HepG2 (cell line): ENCODE measurements around the gene VANGL2. TPM values are rescaled to one million over a fixed set of nuclear protein-coding genes. Genes with fewer than 3 reads are reported as not detected.

Experiments
- ATAC-seq: fragments of 200-7000 bp; cut with Tn5 transposase; 3 replicates; pipeline ENCODE4 v1.9.1; 2020; ENCODE audit warnings: mild to moderate bottlenecking, moderate library complexity
- BruUV-seq: library from RNA; stranded (reverse); fragments of 400-500 nt; replicated peaks from 2 replicates; lab custom pipeline; 2021; lab: Mats Ljungman, UMichigan
- CTCF ChIA-PET: fragments of 300-600 bp; formaldehyde crosslinking; extraction: SDS; loops from one replicate; lab custom pipeline; 2021; ENCODE audit warnings: low total read pairs, inconsistent platforms, low intra/inter-chr PET ratio; lab: Yijun Ruan, JAX
- POLR2A ChIA-PET: fragments of 350-600 bp; sonication (Branson Sonifier 250); formaldehyde crosslinking; loops from one replicate; lab custom pipeline; 2020; ENCODE audit warnings: antibody characterized with exemption, inconsistent platforms; lab: Yijun Ruan, JAX
- DNase-seq: peaks from one replicate; pipeline ENCODE4 v3.0.0-alpha.2; 2015; ENCODE audit warnings: low spot score
- FAIRE-seq: peaks from 3 replicates; lab custom pipeline; 2011; peaks lifted over from hg19 to GRCh38; lab: Jason Lieb, UNC
- H2AFZ ChIP-seq: one replicate; pipeline ENCODE4 v1.6.1; 2011; ENCODE audit warnings: low read length, inconsistent platforms
- H3K27ac ChIP-seq: fragments of 300-600 bp; 3 replicates; pipeline ENCODE4 v1.8.0; 2011; ENCODE audit warnings: mixed run types, mild to moderate bottlenecking, mixed read lengths, low read length, inconsistent platforms; ENCODE audit not compliant: insufficient read depth; ENCODE audit errors: extremely low read length
- H3K27me3 ChIP-seq, 2 experiments: fragments of 200-600 bp in 1 of 2; 2 replicates in 1 of 2; 3 replicates in 1 of 2; pipeline versions ENCODE4 v1.6.0 to v1.8.0; 2011; ENCODE audit warnings: low read length in 2 of 2, mild to moderate bottlenecking in 2 of 2, moderate library complexity in 2 of 2, inconsistent platforms in 1 of 2; ENCODE audit not compliant: insufficient read depth in 2 of 2, control insufficient read depth in 1 of 2
- H3K36me3 ChIP-seq, 2 experiments: fragments of 200-600 bp in 1 of 2; replicated peaks in 1 of 2; 2 replicates in 1 of 2; 3 replicates in 1 of 2; pipeline versions ENCODE4 v1.5.1 to v1.8.0; 2011; ENCODE audit warnings: low read length in 2 of 2, inconsistent platforms in 1 of 2; ENCODE audit not compliant: insufficient read depth in 2 of 2, control insufficient read depth in 1 of 2
- H3K4me1 ChIP-seq: 2 replicates; pipeline ENCODE4 v1.5.1; 2012; ENCODE audit warnings: low read length, inconsistent platforms; ENCODE audit not compliant: insufficient read depth
- H3K4me2 ChIP-seq: 2 replicates; pipeline ENCODE4 v1.6.0; 2011; ENCODE audit warnings: low read depth, low read length, inconsistent platforms
- H3K4me3 ChIP-seq, 3 experiments: fragments of 200-600 bp in 1 of 3; sonication (generic), shearing (Covaris generic) in 1 of 3; replicated peaks in 1 of 3; 2 replicates each; pipeline ENCODE4 v1.5.1; 2011 to 2016; ENCODE audit warnings: low read length in 3 of 3, inconsistent platforms in 2 of 3, low read depth in 2 of 3, mild to moderate bottlenecking in 2 of 3, control low read depth in 1 of 3, mixed read lengths in 1 of 3; ENCODE audit not compliant: insufficient read depth in 1 of 3
- H3K79me2 ChIP-seq: one replicate; pipeline ENCODE4 v1.6.1; 2011; ENCODE audit warnings: low read length, inconsistent platforms; ENCODE audit not compliant: insufficient read depth
- H3K9ac ChIP-seq: 2 replicates; pipeline ENCODE4 v1.6.0; 2011; ENCODE audit warnings: mild to moderate bottlenecking, low read depth, low read length, inconsistent platforms; ENCODE audit not compliant: insufficient read depth
- H3K9me3 ChIP-seq: 2 replicates; pipeline ENCODE4 v1.5.1; 2012; ENCODE audit warnings: mild to moderate bottlenecking, low read length
- H4K20me1 ChIP-seq: 2 replicates; pipeline ENCODE4 v1.6.0; 2011; ENCODE audit warnings: inconsistent platforms, mild to moderate bottlenecking, low read length, moderate library complexity; ENCODE audit not compliant: insufficient read depth
- FIP1L1 ChIP-seq: fragments of 200-400 bp; formaldehyde crosslinking; IDR thresholded peaks from 2 replicates; pipeline ENCODE4 v1.6.1; 2018; ENCODE audit warnings: low read depth, mild to moderate bottlenecking, low read length, moderate library complexity, borderline replicate concordance; ENCODE audit not compliant: insufficient read depth
- IRX3 ChIP-seq: sonication (generic); formaldehyde crosslinking; IDR thresholded peaks from 2 replicates; pipeline ENCODE4 v1.8.1; 2023; ENCODE audit warnings: mild to moderate bottlenecking, low read depth, missing genetic modification reagents, borderline replicate concordance
- TGIF2 ChIP-seq: IDR thresholded peaks from 2 replicates; pipeline ENCODE4 v1.6.1; 2016; ENCODE audit warnings: control low read depth, missing compliant biosample characterization
- ZBED4 ChIP-seq: sonication (generic); formaldehyde crosslinking; IDR thresholded peaks from 2 replicates; pipeline ENCODE4 v1.4.0; 2020; ENCODE audit warnings: missing genetic modification reagents, borderline replicate concordance
- ZKSCAN5 ChIP-seq: sonication (generic); formaldehyde crosslinking; IDR thresholded peaks from 2 replicates; pipeline ENCODE4 v1.5.1; 2020; ENCODE audit warnings: mild to moderate bottlenecking, missing genetic modification reagents
- ZNF678 ChIP-seq: sonication (generic); formaldehyde crosslinking; IDR thresholded peaks from 2 replicates; pipeline ENCODE4 v1.4.0; 2020; ENCODE audit warnings: mild to moderate bottlenecking, missing genetic modification reagents
- ZNF777 ChIP-seq: sonication (generic); formaldehyde crosslinking; IDR thresholded peaks from 2 replicates; pipeline ENCODE4 v1.4.0; 2020; ENCODE audit warnings: missing genetic modification reagents
- ZNF883 ChIP-seq: sonication (generic); formaldehyde crosslinking; IDR thresholded peaks from 2 replicates; pipeline ENCODE4 v1.5.1; 2020; ENCODE audit warnings: mild to moderate bottlenecking, missing genetic modification reagents; ENCODE audit errors: not compliant biosample characterization
- ZSCAN31 ChIP-seq: sonication (generic); formaldehyde crosslinking; IDR thresholded peaks from 2 replicates; pipeline ENCODE4 v1.5.0; 2020; ENCODE audit warnings: low read depth, mild to moderate bottlenecking, missing genetic modification reagents
- WGBS: methylation state at CpG from one replicate; pipeline ENCODE4 v1.1.6; 2017; ENCODE audit warnings: low lambda C conversion rate; 5-methylcytosine and 5-hydroxymethylcytosine counted together
- in situ Hi-C: cut with HindIII; loops from 2 replicates; pipeline ENCODE4 v1.10.0; 2017; ENCODE audit warnings: low pct_unique_long_range_greater_than_20kb; ENCODE audit not compliant: extremely low pct_ligation_motif_present
- intact Hi-C: fragments of 100-400 bp; cut with micrococcal nuclease; formaldehyde crosslinking; loops from one replicate; pipeline ENCODE4 v1.10.0; 2022; ENCODE audit not compliant: unreplicated experiment
- polyA plus RNA-seq, 8 experiments: library from polyadenylated mRNA; depleted of rRNA in 3 of 8; stranded (reverse) in 7 of 8; unstranded in 1 of 8; fragments of >200 nt; fragmentation: Illumina TruSeq in 4 of 8; extraction: Trizol in 4 of 8; gene quantifications; 2 replicates each; pipeline versions ENCODE4 v1.2.1 to v1.2.3, GENCODE V29; 2011 to 2016; ENCODE audit warnings: low read depth in 4 of 8, missing spikeins in 1 of 8, mixed read lengths in 1 of 8; ENCODE audit not compliant: insufficient read depth in 1 of 8
- total RNA-seq, 5 experiments: library from RNA; depleted of rRNA; stranded (reverse); fragments of >200 nt; fragmentation: Illumina TruSeq; extraction: Trizol; gene quantifications; 2 replicates each; pipeline ENCODE4 v1.2.3, GENCODE V29; 2016; ENCODE audit warnings: low read depth in 1 of 5
- TF ChIP-seq, protein P1 (sequence below): sonication (generic); formaldehyde crosslinking; IDR thresholded peaks from 2 replicates; pipeline ENCODE4 v1.8.0; 2022; ENCODE audit warnings: mild to moderate bottlenecking, missing genetic modification reagents, moderate library complexity

The VANGL2 gene
- total and polyA plus RNA-seq, 2 of the 13 experiments (the other 11 are each of a cell fraction or from before 2014, with no cell fraction given): 0.09 TPM; not detected in 1

DNA sequence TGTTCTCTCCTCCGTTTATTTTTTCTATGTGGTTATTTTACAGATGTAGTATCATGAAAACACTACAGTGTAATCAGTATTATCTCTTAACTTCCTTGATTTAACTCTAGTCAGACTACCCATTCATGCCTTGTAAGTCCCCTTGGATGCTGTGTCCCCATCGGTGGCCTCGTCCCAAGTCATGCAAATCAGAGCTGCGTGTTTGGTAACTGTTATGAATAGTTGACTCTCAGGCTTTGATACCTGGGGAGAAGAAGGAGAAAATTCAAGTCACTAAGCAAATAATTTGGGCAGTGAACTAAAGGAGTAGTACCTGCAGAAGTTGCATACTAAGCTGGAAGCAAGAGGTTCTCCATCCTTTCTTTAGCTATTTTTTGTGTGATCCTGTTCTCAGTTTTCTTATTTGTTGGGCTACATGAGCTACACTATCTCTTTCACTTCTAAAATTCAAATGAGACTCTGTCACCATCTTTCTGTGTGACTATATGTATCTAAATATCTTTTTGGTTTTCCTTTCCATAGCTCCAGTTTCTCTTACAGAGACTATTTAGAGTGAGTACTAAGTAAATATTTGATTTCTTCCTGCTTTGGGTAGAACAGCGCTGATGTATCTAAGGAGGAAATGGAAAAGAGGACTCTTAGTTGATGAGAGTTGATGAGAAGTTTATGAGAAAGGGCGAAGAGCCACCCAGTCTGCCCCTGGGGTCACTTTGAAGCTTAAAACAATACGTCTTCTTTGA lies 50.9 kb downstream of the VANGL2 start (continued):
- TF ChIP-seq ZSCAN31 (CRISPR knock-in tag): no peak

DNA sequence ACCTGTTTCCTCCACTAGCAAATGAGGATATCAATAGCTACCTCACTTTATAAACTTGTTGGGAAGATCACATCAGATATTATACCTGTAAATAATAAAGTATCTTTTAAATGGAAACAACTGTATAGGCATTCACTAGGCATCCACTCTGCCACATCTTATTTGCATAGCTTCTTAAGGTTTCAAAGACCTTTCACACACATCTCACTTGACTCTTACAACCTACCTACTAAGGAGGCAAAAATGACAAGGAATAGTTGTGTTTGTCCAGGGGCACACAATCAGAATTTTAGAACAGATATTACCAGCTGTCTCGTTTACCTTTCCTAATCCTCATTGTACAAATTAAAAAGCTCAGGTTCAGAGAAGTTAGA lies 51.5 kb downstream of the VANGL2 start:
- intact Hi-C loops (no loop called here), in situ Hi-C loops (no loop called here)
- ChIA-PET POLR2A (no interaction called here), CTCF (no interaction called here)
- BruUV-seq: no TSS peak
- WGBS: 13% methylated on average over 1 of the region's 1 CpG
- FAIRE-seq (no peak), ATAC-seq (no peak), DNase-seq (no peak)
- TF ChIP-seq ZNF678 (no peak), TGIF2 (CRISPR knock-in tag) (no peak), ZBED4 (CRISPR knock-in tag) (no peak), ZNF883 (CRISPR knock-in tag) (no peak), ZNF777 (CRISPR knock-in tag) (no peak), ZKSCAN5 (CRISPR knock-in tag) (no peak), IRX3 (CRISPR knock-in tag) (no peak), FIP1L1 (no peak)
- TF ChIP-seq, protein P1, sequence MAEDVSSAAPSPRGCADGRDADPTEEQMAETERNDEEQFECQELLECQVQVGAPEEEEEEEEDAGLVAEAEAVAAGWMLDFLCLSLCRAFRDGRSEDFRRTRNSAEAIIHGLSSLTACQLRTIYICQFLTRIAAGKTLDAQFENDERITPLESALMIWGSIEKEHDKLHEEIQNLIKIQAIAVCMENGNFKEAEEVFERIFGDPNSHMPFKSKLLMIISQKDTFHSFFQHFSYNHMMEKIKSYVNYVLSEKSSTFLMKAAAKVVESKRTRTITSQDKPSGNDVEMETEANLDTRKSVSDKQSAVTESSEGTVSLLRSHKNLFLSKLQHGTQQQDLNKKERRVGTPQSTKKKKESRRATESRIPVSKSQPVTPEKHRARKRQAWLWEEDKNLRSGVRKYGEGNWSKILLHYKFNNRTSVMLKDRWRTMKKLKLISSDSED (CRISPR knock-in tag): no peak
- Histone ChIP-seq H3K9me3 (no peaks in the 10 kb centered on the region), H3K4me1 (no peaks in the 10 kb centered on the region), H2AFZ (no peak overlapping the region), H3K9ac (no peak overlapping the region), H3K27me3 (no peaks in the 10 kb centered on the region), H3K27ac (no peak overlapping the region), H3K4me2 (no peak overlapping the region), H3K79me2 (no peaks in the 10 kb centered on the region), H3K4me3 (no peak overlapping the region), H3K36me3 (no peaks in the 10 kb centered on the region), H4K20me1 (no peaks in the 10 kb centered on the region)
